Thoracic aorta (tissue), 2 donors: ENCODE results near the gene MTERF2. TPM values are rescaled to one million over a fixed set of nuclear protein-coding genes. Genes with fewer than 3 reads are reported as not detected.

ENCODE experiments used
- ATAC-seq: fragments of 150-250 bp; one replicate; pipeline ENCODE4 v1.8.0; 2017; ENCODE audit warnings: low read depth; ENCODE audit not compliant: insufficient number of reproducible peaks, low FRiP score
- DNase-seq: peaks from one replicate; pipeline ENCODE4 v3.0.0-alpha.2; 2020; ENCODE audit warnings: low spot score
- H3K27ac ChIP-seq, 2 donors: fragments of 200-600 bp; sonication (generic); 1 replicate in 1 of 2; 2 replicates in 1 of 2; pipeline ENCODE4 v1.5.1; 2016; ENCODE audit warnings: mild to moderate bottlenecking in 2 of 2, moderate library complexity in 2 of 2
- H3K27me3 ChIP-seq: fragments of 200-600 bp; sonication (generic); replicated peaks from 2 replicates; pipeline ENCODE4 v1.6.0; 2016; ENCODE audit warnings: mild to moderate bottlenecking; ENCODE audit not compliant: insufficient read depth
- H3K36me3 ChIP-seq: fragments of 200-600 bp; sonication (generic); one replicate; pipeline ENCODE4 v1.5.1; 2016
- H3K4me1 ChIP-seq, 2 donors: fragments of 200-600 bp; sonication (generic); 1 replicate in 1 of 2; 2 replicates in 1 of 2; pipeline versions ENCODE4 v1.5.1 to v1.6.0; 2016; ENCODE audit warnings: low read depth in 2 of 2, mild to moderate bottlenecking in 1 of 2; ENCODE audit not compliant: control insufficient read depth in 1 of 2
- H3K4me3 ChIP-seq: fragments of 200-600 bp; sonication (generic); 2 replicates; pipeline ENCODE4 v1.5.1; 2016; ENCODE audit warnings: mild to moderate bottlenecking
- H3K9me3 ChIP-seq: fragments of 200-600 bp; sonication (generic); 2 replicates; pipeline ENCODE4 v1.5.1; 2016
- total RNA-seq, 2 donors: library from RNA; depleted of rRNA; stranded (reverse); fragments of >200 nt; gene quantifications; one replicate each; pipeline versions ENCODE4 v1.1.0 to v1.2.3, GENCODE V29; 2016
- TF ChIP-seq, protein P1 (sequence below): fragments of 200-600 bp; sonication (generic); IDR thresholded peaks from one replicate; pipeline ENCODE4 v1.5.1; 2019; ENCODE audit warnings: antibody characterized with exemption

Gene MTERF2
- total RNA-seq, 2 donors from 2014 or later: 5.8 to 11.1 TPM

GRCh38 chr12:107025671-107026070, 38.7 kb upstream of the MTERF2 start:
- Histone ChIP-seq H3K27me3 (no peaks in the 10 kb centered on the region), H3K4me1 (peaks cover 24 to 43% of the 10 kb centered on the region in 2 donors), H3K27ac (no peak overlapping the region), H3K36me3 (no peaks in the 10 kb centered on the region), H3K9me3 (no peaks in the 10 kb centered on the region), H3K4me3 (no peak overlapping the region)
- TF ChIP-seq, protein P1, sequence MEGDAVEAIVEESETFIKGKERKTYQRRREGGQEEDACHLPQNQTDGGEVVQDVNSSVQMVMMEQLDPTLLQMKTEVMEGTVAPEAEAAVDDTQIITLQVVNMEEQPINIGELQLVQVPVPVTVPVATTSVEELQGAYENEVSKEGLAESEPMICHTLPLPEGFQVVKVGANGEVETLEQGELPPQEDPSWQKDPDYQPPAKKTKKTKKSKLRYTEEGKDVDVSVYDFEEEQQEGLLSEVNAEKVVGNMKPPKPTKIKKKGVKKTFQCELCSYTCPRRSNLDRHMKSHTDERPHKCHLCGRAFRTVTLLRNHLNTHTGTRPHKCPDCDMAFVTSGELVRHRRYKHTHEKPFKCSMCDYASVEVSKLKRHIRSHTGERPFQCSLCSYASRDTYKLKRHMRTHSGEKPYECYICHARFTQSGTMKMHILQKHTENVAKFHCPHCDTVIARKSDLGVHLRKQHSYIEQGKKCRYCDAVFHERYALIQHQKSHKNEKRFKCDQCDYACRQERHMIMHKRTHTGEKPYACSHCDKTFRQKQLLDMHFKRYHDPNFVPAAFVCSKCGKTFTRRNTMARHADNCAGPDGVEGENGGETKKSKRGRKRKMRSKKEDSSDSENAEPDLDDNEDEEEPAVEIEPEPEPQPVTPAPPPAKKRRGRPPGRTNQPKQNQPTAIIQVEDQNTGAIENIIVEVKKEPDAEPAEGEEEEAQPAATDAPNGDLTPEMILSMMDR: no peak
- no peak for DNase-seq
- no peak for ATAC-seq

DNA sequence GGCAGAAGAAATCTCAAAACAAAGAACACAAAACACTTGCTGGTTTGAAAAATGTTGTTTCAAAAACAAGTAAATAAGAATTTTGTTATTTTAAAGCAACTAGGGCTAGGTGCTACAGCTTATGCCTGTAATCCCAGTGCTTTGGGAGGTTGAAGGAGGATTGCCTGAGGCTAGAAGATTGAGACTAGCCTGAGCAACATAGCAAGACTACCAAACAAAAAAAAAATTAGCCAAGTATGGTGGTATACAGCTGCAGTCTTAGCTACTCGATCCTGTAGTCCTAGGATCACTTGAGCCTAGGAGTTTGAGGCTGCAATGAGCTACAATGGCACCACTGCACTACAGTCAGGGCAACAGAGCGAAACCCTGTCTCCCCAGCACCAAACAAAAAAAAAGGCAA, 32.6 kb upstream of the MTERF2 start:
- DNase-seq: no peak
- Histone ChIP-seq H3K27ac (no peak overlapping the region), H3K4me3 (no peak overlapping the region), H3K36me3 (no peaks in the 10 kb centered on the region), H3K9me3 (no peaks in the 10 kb centered on the region), H3K4me1 (no peaks in the 10 kb centered on the region), H3K27me3 (no peaks in the 10 kb centered on the region)
- ATAC-seq: no peak
- TF ChIP-seq, protein P1: no peak

DNA sequence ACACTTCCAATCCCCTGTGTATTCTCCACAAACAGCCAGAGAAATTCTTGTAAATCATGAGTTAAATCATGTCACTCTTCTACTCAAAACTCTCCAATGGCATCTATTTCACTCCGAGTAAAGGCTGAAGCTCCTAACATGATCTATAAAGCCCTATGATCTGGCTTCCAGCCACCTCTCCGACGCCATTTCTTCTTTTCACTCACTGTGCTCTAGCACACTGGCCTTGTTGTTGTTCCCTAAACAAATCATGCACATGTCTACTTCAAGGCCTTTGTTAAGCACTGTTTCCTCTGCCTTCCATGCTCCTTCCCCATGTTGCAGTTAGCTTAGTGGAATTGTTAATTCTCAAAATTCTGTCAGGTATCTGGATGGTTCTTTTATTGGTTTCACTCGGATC, 30.1 kb upstream of the MTERF2 start:
- no peaks in the 10 kb centered on the region for H3K36me3 ChIP-seq
- no peak overlapping the region for H3K27ac ChIP-seq
- no peaks in the 10 kb centered on the region for H3K4me1 ChIP-seq
- TF ChIP-seq, protein P1: no peak
- no peaks in the 10 kb centered on the region for H3K27me3 ChIP-seq
- no peak overlapping the region for H3K4me3 ChIP-seq
- ATAC-seq (no peak), DNase-seq (no peak)
- no peaks in the 10 kb centered on the region for H3K9me3 ChIP-seq

- no peaks in the 10 kb centered on the region for H3K27me3 ChIP-seq
- TF ChIP-seq, protein P1: no peak
- H3K4me3 ChIP-seq: no peak overlapping the region
- DNase-seq (no peak), ATAC-seq (no peak)
- no peaks in the 10 kb centered on the region for H3K9me3 ChIP-seq
- no peaks in the 10 kb centered on the region for H3K36me3 ChIP-seq
- H3K27ac ChIP-seq: no peak overlapping the region
- H3K4me1 ChIP-seq: no peaks in the 10 kb centered on the region
Measured at GRCh38 chr12:107014055-107014454, 27.1 kb upstream of the MTERF2 start.

DNA sequence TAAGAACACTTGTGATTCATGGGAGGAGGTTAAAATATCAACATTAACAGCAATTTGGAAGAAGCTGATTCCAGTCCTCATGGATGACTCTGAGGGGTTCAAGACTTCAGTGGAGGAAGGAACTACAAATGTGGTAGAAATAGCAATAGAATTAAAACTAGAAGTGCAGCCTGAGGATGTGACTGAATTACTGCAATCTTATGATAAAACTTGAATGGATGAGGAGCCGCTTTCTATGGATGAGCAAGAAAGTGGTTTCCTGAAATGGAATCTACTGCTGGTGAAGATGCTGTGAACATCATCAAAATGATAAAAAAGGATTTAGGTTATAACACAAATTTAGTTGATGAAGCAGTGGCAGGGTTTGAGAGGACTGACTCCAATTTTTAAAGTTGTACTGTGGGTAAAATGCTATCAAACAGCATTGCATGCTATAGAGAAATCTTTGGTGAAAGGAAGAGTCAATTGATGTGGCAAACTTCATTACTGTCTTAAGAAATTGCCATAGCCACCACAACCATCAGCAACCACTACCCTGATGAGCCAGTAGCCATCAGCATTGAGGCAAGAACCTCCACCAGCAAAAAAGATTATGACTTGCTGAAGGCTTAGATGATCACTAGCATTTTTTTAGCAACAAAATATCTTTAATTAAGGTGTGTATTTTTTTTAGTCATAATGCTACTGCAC, 25.9 kb upstream of the MTERF2 start:
- TF ChIP-seq, protein P1: no peak
- DNase-seq (no peak), ATAC-seq (no peak)
- Histone ChIP-seq H3K27ac (no peak overlapping the region), H3K27me3 (no peaks in the 10 kb centered on the region), H3K9me3 (no peaks in the 10 kb centered on the region), H3K36me3 (no peaks in the 10 kb centered on the region), H3K4me1 (no peaks in the 10 kb centered on the region), H3K4me3 (no peak overlapping the region)
